A549 (cell line): Measurements from ENCODE around the gene PDCD4.

ENCODE experiments used
- CEBPB ChIP-seq, 2 experiments: fragments of >200 bp in 1 of 2; sonication (Bioruptor Twin) in 1 of 2; formaldehyde crosslinking in 1 of 2; IDR thresholded peaks; 2 replicates each; pipeline ENCODE4 v1.6.1; 2012 to 2016
- NR3C1 ChIP-seq: fragments of >200 bp; sonication (Bioruptor Twin); formaldehyde crosslinking; IDR thresholded peaks from 3 replicates; pipeline ENCODE4 v1.6.1; 2017
- TF ChIP-seq, protein P1 (sequence below): fragments of >200 bp; sonication (Bioruptor Twin); formaldehyde crosslinking; IDR thresholded peaks from 3 replicates; pipeline ENCODE4 v1.5.1; 2016

DNA sequence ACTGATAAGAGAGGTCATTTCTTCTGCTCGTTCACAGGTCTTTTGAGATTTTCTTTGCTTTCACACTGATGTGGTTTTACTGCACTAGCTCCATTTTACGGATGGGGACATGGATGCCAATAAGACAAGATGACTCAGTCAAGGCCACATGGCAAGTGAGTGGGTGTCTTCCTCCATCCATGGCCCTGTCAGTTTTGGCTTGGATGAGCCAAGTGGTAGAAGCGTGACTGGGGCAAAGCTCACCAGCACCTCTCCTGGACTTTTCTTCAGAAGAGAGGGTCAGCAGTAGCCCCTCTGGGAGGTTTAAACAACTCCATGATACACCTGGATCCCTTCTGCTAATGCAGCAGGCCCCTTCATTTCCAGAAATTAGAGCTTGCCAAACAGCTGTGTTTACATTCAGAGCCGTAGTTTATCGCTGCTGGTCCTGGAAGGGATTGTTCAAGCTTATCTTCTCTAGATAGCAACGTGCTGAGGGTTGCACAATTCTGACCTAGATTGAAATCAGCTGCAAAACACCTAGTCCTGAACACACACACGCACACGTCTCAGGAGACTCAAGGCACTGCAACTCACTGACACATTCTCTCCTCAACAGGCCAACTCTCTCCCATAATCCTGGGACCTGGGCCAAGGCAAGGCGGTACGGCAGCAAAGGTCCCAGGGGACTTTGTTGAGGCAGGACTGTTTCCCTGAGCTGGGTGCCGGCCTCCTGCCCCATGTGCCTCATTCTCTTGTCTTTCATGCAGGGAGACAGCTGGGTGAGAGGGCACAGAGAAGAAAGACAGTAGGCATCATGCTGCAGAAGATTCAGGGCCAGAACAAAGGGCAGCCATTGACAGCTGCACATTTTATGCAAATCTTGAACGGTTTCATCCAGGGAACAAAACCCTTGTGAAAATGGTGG, 14.2 kb upstream of the PDCD4 start:
- no peak for TF ChIP-seq CEBPB (IDR thresholded peaks at IDR 0.05)
- no peak for TF ChIP-seq NR3C1
- TF ChIP-seq, protein P1, sequence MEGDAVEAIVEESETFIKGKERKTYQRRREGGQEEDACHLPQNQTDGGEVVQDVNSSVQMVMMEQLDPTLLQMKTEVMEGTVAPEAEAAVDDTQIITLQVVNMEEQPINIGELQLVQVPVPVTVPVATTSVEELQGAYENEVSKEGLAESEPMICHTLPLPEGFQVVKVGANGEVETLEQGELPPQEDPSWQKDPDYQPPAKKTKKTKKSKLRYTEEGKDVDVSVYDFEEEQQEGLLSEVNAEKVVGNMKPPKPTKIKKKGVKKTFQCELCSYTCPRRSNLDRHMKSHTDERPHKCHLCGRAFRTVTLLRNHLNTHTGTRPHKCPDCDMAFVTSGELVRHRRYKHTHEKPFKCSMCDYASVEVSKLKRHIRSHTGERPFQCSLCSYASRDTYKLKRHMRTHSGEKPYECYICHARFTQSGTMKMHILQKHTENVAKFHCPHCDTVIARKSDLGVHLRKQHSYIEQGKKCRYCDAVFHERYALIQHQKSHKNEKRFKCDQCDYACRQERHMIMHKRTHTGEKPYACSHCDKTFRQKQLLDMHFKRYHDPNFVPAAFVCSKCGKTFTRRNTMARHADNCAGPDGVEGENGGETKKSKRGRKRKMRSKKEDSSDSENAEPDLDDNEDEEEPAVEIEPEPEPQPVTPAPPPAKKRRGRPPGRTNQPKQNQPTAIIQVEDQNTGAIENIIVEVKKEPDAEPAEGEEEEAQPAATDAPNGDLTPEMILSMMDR: no peak
